IPS-NIHi11 (cell line): ENCODE measurements around the gene USP43.
"Not testable (repeated sequence)": the region's sequence is repeated elsewhere in the genome, so short reads cannot be mapped to it uniquely, and the experiment has no call there.

ENCODE experiments used
- DNase-seq: peaks from one replicate; pipeline ENCODE4 v3.0.0; 2012; ENCODE audit warnings: mixed read lengths, low spot score

USP43 gene

DNA sequence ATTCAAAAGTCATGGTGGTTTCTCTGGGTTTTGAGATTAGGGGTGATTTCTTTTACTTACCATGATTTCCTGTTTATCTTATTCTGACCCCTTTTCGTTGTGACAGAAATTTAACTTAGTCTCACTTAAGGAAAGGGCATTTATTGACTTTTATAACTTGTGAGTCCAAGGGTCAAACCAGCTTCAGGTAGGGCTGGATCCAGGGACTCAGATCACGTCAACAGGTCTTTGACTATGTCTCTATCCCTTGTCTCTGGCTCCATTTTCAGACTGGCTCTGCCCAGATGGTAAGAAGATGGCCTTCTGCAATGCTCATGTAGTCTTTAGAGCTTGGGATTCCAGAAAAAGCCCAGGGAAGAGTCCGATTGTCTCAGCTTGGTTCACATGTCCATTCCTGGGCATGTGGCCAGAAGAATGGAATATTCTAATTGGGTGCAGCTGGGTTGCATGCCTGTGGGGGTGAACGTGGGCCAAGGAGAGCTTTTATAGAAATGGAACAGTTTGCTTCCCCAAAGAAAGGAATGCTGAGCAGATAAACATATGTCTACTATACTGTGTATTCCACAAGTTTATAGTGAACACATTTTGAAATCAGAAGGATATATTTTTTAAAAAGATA, 13.4 kb downstream of the USP43 start:
- DNase-seq = no peak

DNA sequence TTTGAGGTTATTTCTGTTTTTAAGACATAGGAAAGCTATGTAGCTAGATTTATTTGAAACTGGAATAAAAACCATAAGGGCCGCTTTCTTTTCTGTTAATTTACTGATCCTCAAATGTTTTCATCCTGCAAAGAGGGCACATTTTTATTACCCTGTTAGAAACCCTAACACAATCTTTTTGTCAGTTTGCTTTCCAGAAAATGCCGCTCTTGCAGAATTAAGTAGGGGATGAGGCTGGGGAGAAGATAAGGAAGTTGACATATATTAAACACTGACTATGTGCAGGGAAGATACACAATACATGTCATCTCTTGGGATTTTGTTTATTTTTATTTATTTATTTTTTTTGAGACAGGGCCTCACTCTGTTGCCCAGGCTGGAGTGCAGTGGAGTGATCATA, 15.7 kb downstream of the USP43 start:
- DNase-seq = no peak

DNA sequence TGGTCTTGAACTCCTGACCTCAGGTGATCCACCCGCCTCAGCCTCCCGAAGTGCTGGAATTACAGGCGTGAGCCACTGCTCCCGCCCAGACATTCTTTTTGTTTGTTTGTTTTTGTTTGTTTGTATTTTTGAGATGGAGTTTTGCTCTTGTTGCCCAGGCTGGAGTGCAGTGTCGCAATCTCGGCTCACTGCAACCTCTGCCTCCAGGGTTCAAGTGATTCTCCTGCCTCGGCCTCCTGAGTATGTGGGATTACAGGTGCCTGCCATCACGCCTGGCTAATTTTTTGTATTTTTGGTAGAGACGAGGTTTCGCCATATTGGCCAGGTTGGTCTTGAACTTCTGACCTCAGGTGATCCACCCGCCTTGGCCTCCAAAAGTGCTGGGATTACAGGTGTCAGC, 18.2 kb downstream of the USP43 start:
- not testable (repeated sequence) for DNase-seq

DNA sequence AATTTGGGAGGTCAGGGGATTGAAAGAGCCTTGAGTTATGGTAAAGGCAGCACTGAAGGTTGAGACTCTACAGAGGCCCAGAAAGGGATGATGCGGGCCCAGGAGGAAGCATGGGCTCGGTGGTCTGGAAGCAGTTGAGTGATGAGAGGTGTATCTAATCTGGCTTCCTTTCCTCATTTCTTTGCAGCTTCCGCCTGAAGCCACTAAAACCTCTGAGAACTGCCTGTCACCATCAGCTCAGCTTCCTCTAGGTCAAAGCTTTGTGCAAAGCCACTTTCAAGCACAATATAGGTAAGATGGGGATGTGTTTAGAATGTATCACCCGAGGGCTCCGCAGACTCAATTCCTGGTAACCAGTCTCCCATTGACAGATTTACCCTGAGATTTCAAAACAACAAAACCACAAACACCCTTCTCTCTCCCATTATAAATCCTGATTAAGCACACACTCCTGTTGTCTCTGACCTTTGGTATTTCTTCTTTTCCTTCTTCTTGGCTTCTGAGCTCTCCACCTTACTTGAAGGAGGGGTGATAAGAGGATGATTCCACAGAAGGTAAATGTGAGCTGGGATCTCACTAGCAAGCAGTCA, 21.2 kb downstream of the USP43 start:
- no peak for DNase-seq

DNA sequence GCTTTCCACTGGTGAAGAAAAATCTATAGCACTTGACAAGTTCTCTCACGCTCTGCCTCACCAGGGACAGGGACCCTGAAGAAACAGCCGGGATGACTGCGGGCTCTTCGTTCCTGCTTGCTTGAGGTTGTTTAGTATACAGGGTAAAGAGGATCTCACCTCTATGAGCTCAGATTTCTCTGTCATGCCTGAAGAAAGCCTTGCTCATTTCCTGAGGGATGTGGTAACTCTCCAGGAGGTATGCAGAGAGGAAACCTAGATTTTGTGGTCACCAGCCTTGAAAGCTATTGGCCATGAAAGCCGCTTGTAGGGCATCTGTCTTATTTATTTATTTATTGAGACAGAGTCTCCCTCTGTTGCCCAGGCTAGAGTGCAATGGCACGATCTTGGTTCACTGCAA, 23.2 kb downstream of the USP43 start:
- DNase-seq = no peak

DNA sequence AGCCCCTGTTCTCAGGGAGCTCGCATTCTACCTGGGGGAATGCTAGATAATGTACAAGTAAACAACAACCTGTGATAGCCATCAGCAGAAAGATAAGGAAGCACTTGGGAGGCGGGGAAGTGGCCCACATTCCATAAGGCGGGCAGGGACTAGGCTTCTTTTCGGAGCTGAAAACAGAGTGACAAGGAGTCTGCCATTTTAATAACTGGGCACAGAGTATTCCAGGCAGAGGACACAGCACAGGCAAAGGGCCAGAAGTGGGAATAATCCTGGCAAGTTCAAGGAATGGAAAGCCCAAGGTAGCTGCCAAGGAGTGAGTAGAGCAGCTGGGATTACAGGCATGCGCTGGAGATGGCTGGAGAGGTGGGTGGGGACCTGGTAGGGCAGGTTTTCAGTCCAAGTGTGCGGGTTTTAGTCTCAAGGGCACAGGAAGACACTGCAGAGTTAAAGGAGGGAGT, 24.3 kb downstream of the USP43 start:
- no peak for DNase-seq

DNA sequence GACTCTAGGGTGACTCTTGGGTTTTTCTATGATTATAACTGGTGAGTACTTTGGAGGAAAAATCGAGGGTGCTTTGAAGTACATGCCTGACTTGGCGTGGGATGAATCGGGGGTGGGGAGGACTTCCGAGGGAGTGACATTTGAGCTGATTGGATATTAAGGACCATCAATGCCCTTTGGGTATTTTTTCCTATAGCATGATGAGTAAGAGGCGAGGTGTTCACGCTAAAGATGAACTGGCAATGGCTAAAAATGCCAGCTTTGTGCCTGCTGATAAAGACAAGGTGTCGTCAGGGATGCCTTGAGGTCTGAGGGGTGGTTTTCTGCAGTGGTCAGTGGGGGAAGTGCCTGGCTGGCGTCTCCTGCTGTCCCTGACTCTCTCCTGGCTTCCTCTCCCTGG, 25.3 kb downstream of the USP43 start:
- no peak for DNase-seq

DNA sequence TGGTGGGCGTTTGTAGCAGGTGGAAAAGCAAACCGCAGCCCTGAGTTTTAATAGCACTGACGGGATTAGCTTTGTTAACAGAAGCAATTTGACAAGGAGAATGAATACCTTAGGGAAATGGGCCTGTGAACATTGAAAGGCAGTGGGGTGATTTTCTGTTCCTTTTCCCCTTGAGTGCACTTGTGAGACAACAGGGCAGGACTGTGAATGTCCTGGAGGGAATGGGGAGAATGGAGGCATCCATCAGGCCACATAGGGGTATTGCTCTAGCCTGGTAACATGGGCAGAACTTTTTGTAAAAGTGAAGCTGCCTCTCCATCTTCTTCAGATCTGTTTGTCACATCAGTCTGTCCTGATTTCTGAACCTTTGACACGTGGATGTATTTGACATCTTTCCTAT, 26.2 kb downstream of the USP43 start:
- DNase-seq = no peak

DNA sequence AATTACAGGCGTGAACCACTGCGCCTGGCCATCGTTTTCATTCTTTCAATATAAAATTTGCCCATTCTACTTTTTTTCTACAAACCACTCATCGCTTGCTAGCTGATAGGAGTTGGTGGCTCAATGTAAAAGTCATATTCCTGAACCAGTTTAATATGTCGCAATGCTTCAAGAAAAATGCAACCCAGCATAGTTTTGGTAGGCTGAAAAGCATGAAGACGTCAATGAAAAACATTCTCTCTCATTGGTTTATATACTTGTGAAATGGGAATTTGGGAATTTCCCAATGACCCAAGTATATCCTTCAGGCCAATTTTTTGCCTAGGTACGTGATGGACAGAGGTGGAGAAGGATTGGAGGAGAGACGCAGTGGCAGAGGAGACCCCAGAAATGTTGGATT, 26.9 kb downstream of the USP43 start:
- DNase-seq = no peak

DNA sequence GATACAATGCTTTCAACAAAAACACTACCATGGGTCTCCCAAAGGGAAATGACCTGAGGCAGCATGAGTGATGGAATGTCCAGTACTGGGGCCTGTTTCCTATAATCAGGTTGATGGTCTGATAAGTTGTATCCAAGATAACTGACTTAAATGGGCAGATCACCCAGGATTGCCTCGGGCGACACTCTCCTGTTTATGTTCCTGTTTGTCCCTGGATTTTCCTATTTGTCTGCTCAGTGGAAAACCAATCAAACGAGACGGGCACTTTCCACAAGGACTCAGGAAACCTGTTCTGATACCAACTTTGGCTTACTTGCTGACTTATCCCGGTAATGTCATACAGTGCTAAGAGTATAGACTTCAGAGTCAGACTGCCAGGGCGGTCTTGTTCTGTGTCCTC, 27.4 kb downstream of the USP43 start:
- DNase-seq = no peak

DNA sequence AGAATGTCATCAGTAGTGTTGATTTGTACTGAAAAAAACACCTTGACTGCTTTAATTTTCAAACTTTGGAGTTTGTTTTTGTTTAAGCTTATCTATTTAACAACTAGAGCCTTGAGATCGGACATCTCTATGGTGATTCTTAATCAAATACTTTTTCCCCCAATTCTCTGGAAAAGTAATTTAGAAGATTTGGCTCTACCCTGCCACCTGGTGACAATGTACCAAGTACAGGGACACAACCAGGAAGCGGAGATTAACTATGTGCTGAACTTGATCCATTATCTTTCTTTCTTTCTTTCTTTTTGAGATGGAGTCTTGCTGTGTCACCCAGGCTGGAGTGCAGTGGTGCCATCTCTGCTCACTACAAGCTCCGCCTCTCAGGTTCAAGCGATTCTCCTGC, 30.8 kb downstream of the USP43 start:
- no peak for DNase-seq

DNA sequence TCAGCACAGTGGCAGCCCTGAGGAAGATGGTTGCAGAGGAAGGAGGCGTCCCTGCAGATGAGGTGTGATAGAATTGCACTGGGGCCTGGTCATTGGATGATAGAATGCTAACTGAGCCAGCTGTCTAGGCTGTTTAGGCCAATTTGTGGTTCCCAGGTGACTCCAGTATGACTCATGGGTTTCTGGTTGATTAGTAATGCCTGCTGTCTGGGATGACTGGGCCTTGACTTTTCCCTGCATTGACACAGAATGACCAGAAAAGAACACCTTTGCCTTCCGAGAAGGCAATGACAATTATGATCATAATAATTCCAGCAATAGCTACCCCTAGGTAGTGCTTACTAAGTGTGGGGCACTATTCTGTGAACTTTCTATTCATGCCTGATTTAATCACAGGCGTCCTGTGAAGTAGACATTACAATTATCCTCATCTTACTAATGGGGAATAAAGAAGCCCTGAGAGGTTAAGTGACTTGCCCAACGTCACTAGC, 31.5 kb downstream of the USP43 start:
- DNase-seq = no peak

DNA sequence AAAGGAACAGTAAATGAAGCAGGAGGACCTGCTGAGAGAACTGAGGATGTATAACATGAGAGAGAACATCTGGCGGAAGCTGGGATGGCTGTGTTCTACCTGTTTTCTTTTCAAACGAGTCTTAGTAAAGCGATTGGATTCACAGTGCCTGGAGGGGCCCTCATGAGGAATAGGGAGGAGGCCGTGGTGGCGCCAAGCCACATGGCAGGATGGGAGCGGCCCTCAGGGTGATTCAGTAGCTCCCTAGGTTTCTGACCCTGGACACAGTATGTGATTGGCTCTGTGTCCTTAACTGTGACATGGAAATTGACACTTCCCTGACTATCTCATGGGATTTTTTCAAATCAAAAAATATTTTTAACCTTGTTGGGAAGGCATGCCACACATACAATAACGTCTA, 32.1 kb downstream of the USP43 start:
- no peak for DNase-seq

DNA sequence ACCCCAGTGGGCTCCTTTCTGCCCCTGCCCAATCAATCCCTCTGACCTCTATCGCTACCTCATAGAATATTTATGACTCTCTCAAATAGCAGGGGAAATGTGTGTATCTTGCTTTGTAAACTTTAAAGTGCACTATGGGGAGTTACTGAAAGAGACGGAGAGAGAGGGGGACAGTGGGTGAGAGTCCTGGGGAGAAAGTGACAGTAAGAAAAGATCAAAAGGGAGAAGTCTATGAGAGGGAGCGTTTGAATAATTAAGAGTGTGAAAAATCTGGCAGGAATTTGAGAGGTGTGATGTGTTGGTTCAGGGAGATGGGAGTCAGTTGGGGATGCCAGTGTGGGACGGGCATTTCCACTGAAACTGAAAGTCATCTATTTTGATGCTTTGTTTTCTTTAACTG, 32.6 kb downstream of the USP43 start:
- DNase-seq = no peak

DNA sequence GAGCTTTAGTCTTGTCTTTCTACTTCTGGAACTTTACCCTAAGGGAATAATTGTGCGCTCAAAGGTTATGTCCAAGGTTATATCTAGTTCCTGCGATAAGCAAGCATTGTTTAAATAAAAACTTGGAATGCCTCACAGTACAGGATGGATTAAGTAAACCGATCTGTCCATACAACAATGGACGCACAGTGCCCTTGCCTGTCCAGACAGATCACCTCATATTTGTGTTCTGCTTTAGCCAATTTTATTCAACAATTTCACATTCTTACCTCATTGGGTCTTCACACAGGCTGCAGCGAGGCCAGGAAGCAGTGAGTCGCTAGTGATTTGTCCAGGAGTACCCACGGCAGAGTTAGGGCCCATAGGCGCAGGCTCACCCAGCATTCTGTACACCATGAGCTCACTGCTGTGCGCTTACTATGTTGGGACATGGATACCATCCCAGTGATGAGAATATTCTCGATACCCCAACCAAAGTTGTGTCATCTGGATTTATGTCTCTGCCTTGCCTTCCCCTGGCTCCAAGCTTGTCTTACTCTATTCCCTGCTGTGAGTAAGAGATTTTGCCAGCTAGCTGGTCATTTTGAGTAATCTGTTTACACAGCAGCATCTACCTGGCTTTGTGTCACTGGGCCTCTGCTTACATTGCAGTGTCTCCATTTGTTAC, 39.8 kb downstream of the USP43 start:
- no peak for DNase-seq

DNA sequence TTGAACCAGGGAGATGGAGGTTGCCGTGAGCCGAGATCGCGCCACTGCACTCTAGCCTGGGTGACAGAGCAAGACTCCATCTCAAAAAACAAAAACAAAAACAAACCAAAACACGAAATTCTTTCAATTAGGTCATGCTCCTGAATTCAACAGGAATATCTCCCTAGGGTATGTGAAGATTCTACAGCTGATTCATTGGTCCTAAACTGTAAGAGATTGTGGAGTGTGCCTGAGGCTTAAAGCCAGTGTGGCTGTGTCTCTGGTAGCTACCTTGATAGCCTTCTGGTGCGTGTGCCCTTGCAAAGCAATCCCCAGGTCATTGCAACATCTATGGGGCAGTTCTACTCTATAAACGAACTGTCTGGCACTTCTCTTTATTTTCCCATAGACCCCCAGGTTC, 48.4 kb downstream of the USP43 start:
- DNase-seq = no peak

DNA sequence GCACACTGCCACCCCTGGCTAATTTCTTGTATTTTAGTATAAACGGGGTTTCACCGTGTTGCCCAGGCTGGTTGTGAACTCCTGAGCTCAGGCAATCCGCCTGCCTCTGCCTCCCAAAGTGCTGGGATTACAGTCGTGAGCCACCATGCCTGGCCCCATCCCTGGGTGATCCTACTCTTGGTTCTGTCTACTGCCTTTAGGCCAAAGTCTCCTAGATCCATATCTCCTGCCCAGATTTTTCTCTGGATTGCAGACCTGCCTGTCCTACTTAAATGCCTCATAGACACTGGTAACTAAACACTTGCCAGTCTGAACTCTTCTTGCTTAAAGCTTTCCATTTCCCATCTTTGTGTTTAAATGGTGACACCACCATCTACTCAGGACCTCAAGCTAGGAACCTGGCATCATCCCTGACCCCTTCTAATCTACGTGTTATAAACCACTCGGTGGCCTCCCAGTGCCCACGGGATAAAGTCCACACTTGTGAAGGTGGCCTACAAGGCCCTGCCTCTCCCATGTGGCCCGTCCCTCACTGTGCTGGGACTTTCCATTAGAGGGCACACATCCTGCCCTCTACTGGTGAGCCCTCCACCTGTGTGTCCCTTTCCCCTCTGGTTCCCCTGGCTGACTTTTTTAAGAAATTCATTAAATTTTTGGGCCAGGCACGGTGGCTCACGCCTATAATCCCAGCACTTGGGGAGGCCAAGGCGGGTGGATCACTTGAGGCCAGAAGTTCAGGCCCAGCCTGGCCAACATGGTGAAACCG, 51.1 kb downstream of the USP43 start:
- peak; percentile 41 for DNase-seq

DNA sequence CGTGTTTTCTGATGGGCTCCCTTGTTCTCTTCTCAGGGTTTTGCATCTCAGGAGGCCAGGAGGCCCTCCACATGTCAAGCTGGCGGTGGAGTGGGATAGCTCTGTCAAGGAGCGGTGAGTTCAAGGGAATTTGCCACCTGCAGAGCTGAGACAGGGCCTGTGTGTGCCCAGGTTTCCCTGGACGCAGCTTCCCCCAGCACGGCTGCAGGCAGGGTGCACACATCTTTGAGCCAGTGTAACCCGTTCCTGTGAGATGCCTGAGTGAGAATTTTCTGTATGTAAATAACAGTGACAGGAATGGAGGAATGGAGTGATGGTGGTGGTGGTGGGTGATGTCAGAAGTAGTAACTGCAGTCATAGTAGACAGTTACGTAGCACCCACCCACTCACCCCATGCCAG, 54.8 kb downstream of the USP43 start:
- DNase-seq = no peak

DNA sequence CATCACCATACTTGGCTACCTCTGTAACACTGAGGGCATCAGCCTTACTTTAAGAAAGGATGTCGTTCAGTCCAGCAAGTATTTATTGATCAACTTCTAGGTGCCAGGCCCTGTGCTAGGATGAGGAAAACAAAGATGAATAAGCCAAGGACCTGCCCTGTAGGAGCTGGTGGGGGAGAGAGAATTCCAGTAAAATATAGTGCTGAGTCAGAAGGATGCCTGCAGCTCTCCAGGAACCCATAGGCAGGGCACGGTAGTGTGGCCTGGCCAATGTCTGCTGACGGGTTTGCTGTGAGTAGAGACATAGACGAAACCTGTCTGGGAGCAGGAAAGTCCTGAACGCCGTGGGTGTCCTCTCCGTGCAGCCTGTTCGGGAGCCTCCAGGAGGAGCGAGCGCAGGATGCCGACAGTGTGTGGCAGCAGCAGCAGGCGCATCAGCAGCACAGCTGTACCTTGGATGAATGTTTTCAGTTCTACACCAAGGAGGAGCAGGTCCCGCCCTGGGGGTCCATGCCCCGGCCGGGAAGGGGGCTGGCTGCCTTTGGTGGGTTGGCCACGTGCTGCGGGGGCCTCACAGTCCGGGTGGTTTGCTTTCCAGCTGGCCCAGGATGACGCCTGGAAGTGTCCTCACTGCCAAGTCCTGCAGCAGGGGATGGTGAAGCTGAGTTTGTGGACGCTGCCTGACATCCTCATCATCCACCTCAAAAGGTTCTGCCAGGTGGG, 55.6 kb downstream of the USP43 start:
- no peak for DNase-seq

DNA sequence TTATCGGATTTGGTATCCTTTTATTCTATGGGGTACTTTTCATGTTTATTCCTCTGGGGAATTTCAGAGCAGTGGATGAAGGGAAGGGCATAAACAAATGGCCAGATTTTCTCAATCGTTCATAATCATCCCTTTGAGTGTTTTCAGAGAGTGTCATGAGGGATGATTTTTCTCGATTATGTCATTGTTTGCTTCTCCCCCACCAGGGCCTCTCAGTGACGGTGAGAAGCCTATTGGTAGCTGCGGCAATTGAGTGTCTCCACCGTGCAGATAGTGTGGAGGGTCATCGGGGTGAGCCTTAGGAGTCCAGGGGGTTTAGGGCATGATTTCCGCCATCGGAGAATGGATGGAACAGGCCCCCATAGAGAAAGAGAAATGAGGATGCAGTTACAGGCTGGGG, 57.2 kb downstream of the USP43 start:
- no peak for DNase-seq

DNA sequence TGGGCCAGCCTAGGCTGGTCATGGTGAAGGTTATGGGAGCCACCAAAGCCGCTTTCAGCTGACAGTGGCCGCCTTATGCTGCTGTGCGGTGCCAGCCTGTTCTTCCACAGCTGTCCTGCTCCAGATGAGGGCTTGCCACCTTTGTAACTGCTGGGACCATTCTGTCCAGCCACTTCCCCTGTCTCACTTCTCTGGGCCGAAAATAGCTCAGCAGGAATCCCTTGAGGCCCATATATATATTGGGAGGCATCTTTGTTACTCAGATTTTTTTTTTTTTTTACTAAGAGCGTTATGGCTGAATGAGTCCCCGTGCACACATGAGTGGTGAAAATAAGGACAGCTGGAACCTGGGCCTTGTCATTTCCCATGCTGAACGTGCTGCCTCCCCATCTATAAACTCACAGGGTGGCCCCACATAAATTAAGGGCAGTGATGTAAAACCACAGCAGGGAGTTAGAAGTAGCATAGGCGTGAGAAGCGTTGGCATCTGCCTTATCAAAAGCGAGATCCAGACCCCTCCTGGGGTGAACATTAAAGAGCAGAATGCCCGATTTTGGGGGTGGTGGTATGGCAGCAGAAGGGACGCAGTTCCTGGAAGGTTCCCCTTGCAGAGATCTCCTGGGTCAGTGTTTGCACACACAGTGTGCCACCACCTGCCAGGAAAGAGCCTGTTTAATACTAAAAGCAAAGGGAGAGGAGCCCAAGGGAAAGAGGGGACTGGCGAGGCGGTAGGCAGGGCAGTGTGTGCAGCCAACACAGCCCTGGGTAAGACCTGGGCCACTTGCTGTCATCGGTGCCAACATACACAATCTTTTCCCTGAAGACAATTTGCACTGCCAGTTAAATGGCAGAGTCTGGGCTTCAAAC, 57.8 kb downstream of the USP43 start:
- no peak for DNase-seq
